Measurements from ENCODE around the gene ZNHIT2.

Gene ZNHIT2

DNA sequence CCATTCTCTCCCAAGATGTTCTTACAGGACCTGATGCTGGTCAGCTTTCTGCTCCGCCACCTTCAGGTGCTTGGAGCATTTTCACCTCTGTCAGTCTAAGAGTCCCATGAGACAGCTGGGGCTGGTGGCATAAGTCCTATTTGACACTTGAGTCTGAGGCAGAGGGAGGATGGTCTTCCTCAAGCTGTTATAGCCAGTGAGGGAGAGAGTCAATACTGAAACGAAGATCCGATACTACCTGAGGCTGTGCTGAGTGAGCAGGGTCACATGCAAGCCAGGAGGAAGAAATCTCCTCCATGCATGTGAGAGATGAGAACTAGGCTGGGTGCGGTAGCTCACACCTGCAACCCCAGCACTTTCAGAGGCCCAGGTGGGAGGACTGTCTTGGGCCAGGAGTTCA, 27.9 kb downstream of the ZNHIT2 start:
- Histone ChIP-seq H3K9ac (ENCODE audit: low read length) (no peak overlapping the region), H3K4me1 (ENCODE audit: control insufficient read depth in 1 of 2, insufficient read depth in 2 of 2, low read length in 2 of 2) (peaks cover 4 to 5% of the 10 kb centered on the region in 2 experiments), H3K79me1 (ENCODE audit: low read length) (peaks cover 1% of the 10 kb centered on the region), H2BK120ac (ENCODE audit: insufficient read depth, low read length, poor library complexity) (no peak overlapping the region), H2AFZ (ENCODE audit: insufficient read depth, low read length, poor library complexity) (no peak overlapping the region), H3K9me3 (ENCODE audit: insufficient read depth, low read depth, low read length) (no peaks in the 10 kb centered on the region), H3K4ac (ENCODE audit: low read depth, low read length) (no peak overlapping the region), H2BK12ac (ENCODE audit: low read length) (no peak overlapping the region), H3K4me2 (ENCODE audit: low read length) (no peak overlapping the region), H3K27me3 (ENCODE audit: insufficient read depth, low read length) (no peaks in the 10 kb centered on the region), H4K8ac (ENCODE audit: low read depth, low read length) (no peak overlapping the region), H3K79me2 (ENCODE audit: control insufficient read depth, insufficient read depth, low read length, poor library complexity) (peaks cover under 1% of the 10 kb centered on the region), H3K23ac (ENCODE audit: low read length) (no peak overlapping the region), H4K12ac (ENCODE audit: low read depth, low read length) (no peak overlapping the region), H2BK5ac (ENCODE audit: low read depth, low read length, poor library complexity) (no peak overlapping the region), H3K14ac (ENCODE audit: low read length) (no peak overlapping the region), H3K27ac (ENCODE audit: low read depth, low read length) (no peak overlapping the region), H3K4me3 (ENCODE audit: low read depth, low read length) (peak overlapping the region; percentile 20), H3K18ac (ENCODE audit: low read length) (no peak overlapping the region), H3K36me3 (ENCODE audit: control insufficient read depth in 1 of 2, insufficient read depth in 2 of 2, low read length in 2 of 2) (peaks cover 30 to 46% of the 10 kb centered on the region in 2 experiments), H2AK5ac (ENCODE audit: low read length) (no peak overlapping the region), H4K91ac (ENCODE audit: low read depth, low read length) (no peak overlapping the region)
- no peak for DNase-seq
- WGBS (ENCODE audit: extremely low coverage, insufficient coverage, insufficient read length) = no CpG with 5 or more reads among the region's 4 CpGs

- no peaks in the 10 kb centered on the region for H3K27me3 ChIP-seq (ENCODE audit: insufficient read depth, low read length)
- H3K36me3 ChIP-seq (ENCODE audit: control insufficient read depth in 1 of 2, insufficient read depth in 2 of 2, low read length in 2 of 2) = peaks cover 30 to 46% of the 10 kb centered on the region in 2 experiments
- no peak overlapping the region for H4K8ac ChIP-seq (ENCODE audit: low read depth, low read length)
Observed at GRCh38 chr11:65087827-65088226, 29.7 kb downstream of the ZNHIT2 start.

DNA sequence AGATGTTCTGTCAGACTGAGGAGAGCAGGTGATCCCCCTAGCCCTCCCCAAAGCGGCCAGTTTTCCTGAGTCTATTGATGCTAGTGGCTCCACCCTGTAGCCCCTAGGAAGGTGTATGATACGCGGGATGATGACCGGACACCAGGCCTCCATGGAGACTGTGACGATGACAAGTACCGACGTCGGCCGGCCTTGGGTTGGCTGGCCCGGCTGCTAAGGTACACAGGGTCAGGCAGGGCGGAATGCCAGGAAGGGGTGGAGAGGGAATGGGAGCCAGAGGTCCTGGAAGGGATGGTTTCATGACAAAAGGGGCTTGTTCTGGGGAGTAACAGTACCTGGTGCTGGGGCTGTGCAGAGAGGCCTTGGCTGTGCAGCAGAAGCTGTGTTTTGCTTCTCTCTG, 30.3 kb downstream of the ZNHIT2 start:
- Histone ChIP-seq H4K91ac (ENCODE audit: low read depth, low read length) (no peak overlapping the region), H3K79me2 (ENCODE audit: control insufficient read depth, insufficient read depth, low read length, poor library complexity) (peaks cover 12% of the 10 kb centered on the region), H3K9me3 (ENCODE audit: insufficient read depth, low read depth, low read length) (no peaks in the 10 kb centered on the region), H3K18ac (ENCODE audit: low read length) (no peak overlapping the region), H3K4me3 (ENCODE audit: low read depth, low read length) (no peak overlapping the region), H2BK120ac (ENCODE audit: insufficient read depth, low read length, poor library complexity) (no peak overlapping the region), H2AK5ac (ENCODE audit: low read length) (no peak overlapping the region), H3K9ac (ENCODE audit: low read length) (no peak overlapping the region), H3K27me3 (ENCODE audit: insufficient read depth, low read length) (no peaks in the 10 kb centered on the region), H2BK12ac (ENCODE audit: low read length) (no peak overlapping the region), H2BK5ac (ENCODE audit: low read depth, low read length, poor library complexity) (no peak overlapping the region), H3K4me1 (ENCODE audit: control insufficient read depth in 1 of 2, insufficient read depth in 2 of 2, low read length in 2 of 2) (peaks cover 10 to 11% of the 10 kb centered on the region in 2 experiments), H2AFZ (ENCODE audit: insufficient read depth, low read length, poor library complexity) (no peak overlapping the region), H4K8ac (ENCODE audit: low read depth, low read length) (no peak overlapping the region), H3K79me1 (ENCODE audit: low read length) (peaks cover 9% of the 10 kb centered on the region), H3K14ac (ENCODE audit: low read length) (no peak overlapping the region), H3K23ac (ENCODE audit: low read length) (no peak overlapping the region), H3K4ac (ENCODE audit: low read depth, low read length) (no peak overlapping the region), H4K12ac (ENCODE audit: low read depth, low read length) (no peak overlapping the region), H3K4me2 (ENCODE audit: low read length) (no peak overlapping the region), H3K27ac (ENCODE audit: low read depth, low read length) (no peak overlapping the region), H3K36me3 (ENCODE audit: control insufficient read depth in 1 of 2, insufficient read depth in 2 of 2, low read length in 2 of 2) (peaks cover 30 to 46% of the 10 kb centered on the region in 2 experiments)
- WGBS (ENCODE audit: extremely low coverage, insufficient coverage, insufficient read length) = no CpG with 5 or more reads among the region's 11 CpGs
- DNase-seq = no peak

More at GRCh38 chr11:65087827-65088226, 29.7 kb downstream of the ZNHIT2 start:
- H3K9me3 ChIP-seq (ENCODE audit: insufficient read depth, low read depth, low read length) = no peaks in the 10 kb centered on the region
- no peak overlapping the region for H3K4ac ChIP-seq (ENCODE audit: low read depth, low read length)
- no CpG with 5 or more reads among the region's 15 CpGs for WGBS (ENCODE audit: extremely low coverage, insufficient coverage, insufficient read length)
- no peak overlapping the region for H3K18ac ChIP-seq (ENCODE audit: low read length)
- no peak overlapping the region for H2BK5ac ChIP-seq (ENCODE audit: low read depth, low read length, poor library complexity)
- no peak overlapping the region for H3K9ac ChIP-seq (ENCODE audit: low read length)
- peaks cover 10 to 11% of the 10 kb centered on the region in 2 experiments for H3K4me1 ChIP-seq (ENCODE audit: control insufficient read depth in 1 of 2, insufficient read depth in 2 of 2, low read length in 2 of 2)
- no peak overlapping the region for H4K91ac ChIP-seq (ENCODE audit: low read depth, low read length)
- H4K12ac ChIP-seq (ENCODE audit: low read depth, low read length) = no peak overlapping the region
- peaks cover 9% of the 10 kb centered on the region for H3K79me1 ChIP-seq (ENCODE audit: low read length)
- no peak overlapping the region for H2AFZ ChIP-seq (ENCODE audit: insufficient read depth, low read length, poor library complexity)
- no peak overlapping the region for H2BK120ac ChIP-seq (ENCODE audit: insufficient read depth, low read length, poor library complexity)
- no peak overlapping the region for H2AK5ac ChIP-seq (ENCODE audit: low read length)
- no peak overlapping the region for H3K14ac ChIP-seq (ENCODE audit: low read length)
- H3K79me2 ChIP-seq (ENCODE audit: control insufficient read depth, insufficient read depth, low read length, poor library complexity) = peaks cover 12% of the 10 kb centered on the region
- H3K27ac ChIP-seq (ENCODE audit: low read depth, low read length) = no peak overlapping the region
- H3K23ac ChIP-seq (ENCODE audit: low read length) = no peak overlapping the region
- DNase-seq = no peak
- no peak overlapping the region for H3K4me3 ChIP-seq (ENCODE audit: low read depth, low read length)
- H2BK12ac ChIP-seq (ENCODE audit: low read length) = no peak overlapping the region
- no peak overlapping the region for H3K4me2 ChIP-seq (ENCODE audit: low read length)

DNA sequence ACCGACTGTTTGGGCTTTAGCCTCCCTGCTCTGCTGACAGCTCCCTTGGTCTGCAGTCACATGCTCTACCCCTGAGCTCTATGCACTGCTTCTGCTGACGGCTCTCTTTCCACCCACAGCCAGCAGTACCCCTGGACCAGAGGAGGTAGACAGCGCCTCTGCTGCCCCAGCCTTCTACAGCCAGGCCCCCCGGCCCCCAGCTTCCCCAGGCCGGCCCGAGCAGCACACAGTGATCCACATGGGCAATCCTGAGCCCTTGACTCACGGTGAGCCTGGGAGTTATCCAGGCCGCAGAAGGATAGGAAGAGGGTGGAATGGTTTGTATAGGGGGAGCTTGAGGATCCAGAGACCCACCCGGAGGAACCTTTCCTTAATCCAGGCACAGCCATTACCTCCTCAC, 30.7 kb downstream of the ZNHIT2 start:
- no peak overlapping the region for H3K23ac ChIP-seq (ENCODE audit: low read length)
- no peak for DNase-seq
- peaks cover 9% of the 10 kb centered on the region for H3K79me1 ChIP-seq (ENCODE audit: low read length)
- no peak overlapping the region for H3K18ac ChIP-seq (ENCODE audit: low read length)
- no peak overlapping the region for H2BK5ac ChIP-seq (ENCODE audit: low read depth, low read length, poor library complexity)
- no peaks in the 10 kb centered on the region for H3K9me3 ChIP-seq (ENCODE audit: insufficient read depth, low read depth, low read length)
- H3K14ac ChIP-seq (ENCODE audit: low read length) = no peak overlapping the region
- no peak overlapping the region for H4K8ac ChIP-seq (ENCODE audit: low read depth, low read length)
- H3K36me3 ChIP-seq (ENCODE audit: control insufficient read depth in 1 of 2, insufficient read depth in 2 of 2, low read length in 2 of 2) = peaks cover 30 to 49% of the 10 kb centered on the region in 2 experiments
- no peak overlapping the region for H3K4ac ChIP-seq (ENCODE audit: low read depth, low read length)
- H3K27me3 ChIP-seq (ENCODE audit: insufficient read depth, low read length) = no peaks in the 10 kb centered on the region
- no peak overlapping the region for H3K27ac ChIP-seq (ENCODE audit: low read depth, low read length)
- no peak overlapping the region for H2AK5ac ChIP-seq (ENCODE audit: low read length)
- peaks cover 10 to 11% of the 10 kb centered on the region in 2 experiments for H3K4me1 ChIP-seq (ENCODE audit: control insufficient read depth in 1 of 2, insufficient read depth in 2 of 2, low read length in 2 of 2)
- H3K79me2 ChIP-seq (ENCODE audit: control insufficient read depth, insufficient read depth, low read length, poor library complexity) = peaks cover 12% of the 10 kb centered on the region
- H4K12ac ChIP-seq (ENCODE audit: low read depth, low read length) = no peak overlapping the region
- no peak overlapping the region for H2AFZ ChIP-seq (ENCODE audit: insufficient read depth, low read length, poor library complexity)
- H2BK12ac ChIP-seq (ENCODE audit: low read length) = no peak overlapping the region
- no peak overlapping the region for H4K91ac ChIP-seq (ENCODE audit: low read depth, low read length)
- H3K9ac ChIP-seq (ENCODE audit: low read length) = no peak overlapping the region
- no peak overlapping the region for H2BK120ac ChIP-seq (ENCODE audit: insufficient read depth, low read length, poor library complexity)
- no peak overlapping the region for H3K4me2 ChIP-seq (ENCODE audit: low read length)
- H3K4me3 ChIP-seq (ENCODE audit: low read depth, low read length) = no peak overlapping the region
- WGBS (ENCODE audit: extremely low coverage, insufficient coverage, insufficient read length) = no CpG with 5 or more reads among the region's 9 CpGs

All from trophoblast cell (in vitro differentiated cells and primary cell).